ENCODE data around the gene CLDN1. TPM values are rescaled to one million over a fixed set of nuclear protein-coding genes. Genes with fewer than 3 reads are reported as not detected.

Gene CLDN1
- polyA plus RNA-seq, 3 donors = 65.5 to 83.6 (median 80.9) TPM

Other genes with a start within 250 kb of the CLDN1 start
- 100 to 1,000 TPM in 2 of 3 donors, 10 to 100 TPM in 1; 93.0 to 114 (median 105) TPM for gene P3H2, start 201.5 kb downstream of the CLDN1 start, polyA plus RNA-seq (ENCODE audit: insufficient read length in 3 of 3)
- gene CLDN16, start 65.7 kb upstream of the CLDN1 start, polyA plus RNA-seq (ENCODE audit: insufficient read length in 3 of 3) = 10 to 100 TPM; 40.8 to 51.8 (median 49.3) TPM
- gene TMEM207, start 127.5 kb upstream of the CLDN1 start, polyA plus RNA-seq (ENCODE audit: insufficient read length in 3 of 3) = 10 to 100 TPM; 17.6 to 22.3 (median 21.4) TPM
- gene IL1RAP, start 191.6 kb upstream of the CLDN1 start, polyA plus RNA-seq (ENCODE audit: insufficient read length in 3 of 3) = 10 to 100 TPM; 19.4 to 27.4 (median 19.5) TPM